ENCODE measurements around the gene RGL3. TPM values are rescaled to one million over a fixed set of nuclear protein-coding genes. Genes with fewer than 3 reads are reported as not detected.
A peak's percentile ranks its signal among the peaks of the same experiment; 100 is the strongest.
"Not testable (repeated sequence)": the region's sequence is repeated elsewhere in the genome, so short reads cannot be mapped to it uniquely, and the experiment has no call there.

RGL3 gene
- total RNA-seq, 1 donor from 2014 or later: 0.66 TPM

DNA sequence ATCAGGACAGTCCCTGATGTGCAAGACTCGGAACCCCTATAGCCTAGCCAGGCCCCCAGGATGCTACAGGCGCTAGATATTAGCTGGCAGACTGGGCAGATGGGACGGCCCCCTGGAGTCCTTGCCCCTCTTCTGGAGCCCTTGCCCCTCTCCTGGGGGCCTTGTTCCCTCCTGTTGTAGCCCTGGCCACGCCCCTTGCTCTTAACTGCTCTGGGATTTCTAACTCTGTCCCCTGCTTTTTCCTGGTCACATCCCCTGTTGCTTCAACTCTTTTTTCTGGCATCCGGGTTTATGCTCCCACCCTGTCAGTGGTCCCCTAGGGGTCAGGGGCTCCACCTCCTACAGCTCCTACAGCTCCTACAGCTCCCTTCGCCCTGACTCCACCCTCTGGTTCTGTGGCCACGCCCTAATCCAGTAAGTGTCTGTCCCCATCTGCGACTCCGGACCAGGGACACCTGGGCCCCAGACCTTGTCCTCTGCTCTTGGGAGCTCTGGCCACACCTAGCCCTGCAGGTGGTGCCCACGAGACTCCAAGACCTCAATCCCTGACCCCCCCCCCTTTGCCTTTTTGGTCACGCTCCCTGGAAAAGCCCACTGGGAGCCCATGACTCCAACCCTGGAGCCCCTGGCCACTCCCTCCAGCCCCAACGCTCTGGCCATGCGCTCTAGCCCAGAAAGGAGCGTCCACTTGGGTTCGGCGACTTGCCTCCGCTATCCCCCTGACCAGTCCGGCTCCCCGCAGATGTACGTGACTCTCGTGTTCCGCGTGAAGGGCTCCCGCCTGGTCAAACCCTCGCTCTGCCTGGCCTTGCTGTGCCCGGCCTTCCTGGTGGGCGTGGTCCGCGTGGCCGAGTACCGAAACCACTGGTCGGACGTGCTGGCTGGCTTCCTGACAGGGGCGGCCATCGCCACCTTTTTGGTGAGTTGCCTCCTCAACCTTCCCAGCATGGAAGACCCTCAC, 57.1 kb downstream of the RGL3 start:
- no peak for DNase-seq (ENCODE audit: low read depth, low spot score)

DNA sequence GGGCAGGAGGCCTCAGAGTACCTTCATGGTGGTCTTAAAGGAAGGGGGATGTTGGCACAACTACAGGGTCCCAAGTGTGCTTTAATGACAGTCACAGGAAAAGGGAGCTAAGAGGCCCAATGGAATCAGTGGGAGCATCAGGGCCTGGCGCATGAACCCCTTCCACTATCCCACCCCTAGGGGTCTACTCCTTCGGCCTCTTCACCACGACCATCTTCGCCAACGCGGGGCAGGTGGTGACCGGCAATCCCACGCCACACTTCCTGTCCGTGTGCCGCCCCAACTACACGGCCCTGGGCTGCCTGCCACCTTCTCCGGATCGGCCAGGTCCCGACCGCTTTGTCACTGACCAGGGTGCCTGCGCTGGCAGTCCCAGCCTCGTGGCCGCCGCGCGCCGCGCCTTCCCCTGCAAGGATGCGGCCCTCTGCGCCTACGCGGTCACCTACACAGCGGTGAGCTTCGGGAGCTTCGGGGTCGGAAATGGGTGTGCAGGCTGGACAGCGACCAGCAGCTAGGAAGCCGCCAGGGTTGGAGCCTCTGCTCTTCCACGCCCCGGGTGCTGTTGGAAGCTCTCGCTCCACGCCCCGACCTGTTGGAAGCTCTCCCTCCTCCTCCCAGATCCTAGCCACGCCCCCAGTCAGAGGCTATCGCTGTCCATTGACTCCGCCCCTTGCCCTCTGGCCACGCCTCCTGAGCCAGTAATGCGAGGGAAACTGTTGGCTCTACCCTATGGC, 57.9 kb downstream of the RGL3 start:
- DNase-seq (ENCODE audit: low read depth, low spot score): no peak

- DNase-seq (ENCODE audit: low read depth, low spot score): no peak
Observed at GRCh38 chr19:11359421-11359820, 59.7 kb downstream of the RGL3 start.

- DNase-seq (ENCODE audit: low read depth, low spot score): no peak
Observed at GRCh38 chr19:11356676-11357550, 62.2 kb downstream of the RGL3 start.

DNA sequence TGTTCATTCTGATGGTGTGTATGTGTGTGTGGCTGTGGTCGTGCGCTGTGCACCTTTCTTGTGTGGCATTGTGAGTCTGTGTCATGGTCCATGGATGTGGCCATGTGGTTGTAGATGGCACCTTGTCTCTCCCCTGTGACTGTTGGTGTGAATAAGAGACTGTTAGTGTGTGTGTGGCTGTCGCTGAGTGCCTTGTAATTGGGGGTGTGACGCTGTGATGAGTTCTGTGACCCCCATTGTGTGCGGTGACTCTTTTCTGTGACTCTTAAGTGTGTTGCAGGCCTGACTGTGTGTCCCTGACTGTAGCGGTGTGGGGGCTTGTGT, 63.1 kb downstream of the RGL3 start:
- DNase-seq (ENCODE audit: low read depth, low spot score): no peak

GRCh38 chr19:11355160-11356073, 63.7 kb downstream of the RGL3 start, which contains the start of gene PLPPR2:
TSS of gene PLPPR2 (plus strand) at chr19:11355432. CDS start at chr19:11357674, 2,242 bp downstream.
- DNase-seq (ENCODE audit: low read depth, low spot score): peak; percentile 75

DNA sequence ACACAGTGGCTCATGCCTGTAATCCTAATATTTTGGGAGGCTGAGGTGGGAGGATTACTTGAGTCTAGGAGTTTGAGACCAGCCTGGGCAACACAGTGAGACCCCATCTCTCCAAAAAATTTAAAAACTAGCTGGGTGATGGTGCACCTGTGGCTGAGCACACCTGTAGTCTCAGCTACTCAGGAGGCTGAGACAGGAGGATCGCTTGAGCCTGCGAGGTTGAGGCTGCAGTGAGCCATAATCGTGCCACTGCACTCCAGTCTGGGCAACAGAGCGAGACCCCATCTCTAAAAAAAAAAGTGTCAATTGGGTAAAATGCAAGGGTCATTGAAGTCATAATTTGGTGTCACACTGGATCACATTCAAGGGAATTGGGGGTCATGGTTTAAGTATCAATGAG, 65.0 kb downstream of the RGL3 start:
- not testable (repeated sequence) for DNase-seq (ENCODE audit: low read depth, low spot score)

DNA sequence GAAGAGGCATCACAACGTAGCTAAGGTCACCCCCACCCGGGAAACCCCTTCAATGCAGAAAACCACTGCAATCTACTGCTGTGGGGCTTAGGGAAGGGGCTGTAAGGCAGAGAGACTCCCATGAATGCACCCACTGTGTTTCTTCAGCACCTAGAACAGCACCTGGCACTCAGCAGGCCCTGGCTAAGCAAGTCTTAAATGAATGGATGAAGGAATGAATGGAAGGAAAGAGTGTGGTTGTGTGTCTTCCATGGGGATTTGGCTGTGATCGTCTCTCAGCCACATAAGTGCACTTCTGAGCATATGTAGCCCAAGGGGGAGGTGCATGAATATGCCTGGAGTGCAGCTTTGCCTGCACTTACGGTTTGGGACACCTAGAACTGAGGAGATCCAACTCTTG, 69.9 kb downstream of the RGL3 start:
- DNase-seq (ENCODE audit: low read depth, low spot score): no peak

DNA sequence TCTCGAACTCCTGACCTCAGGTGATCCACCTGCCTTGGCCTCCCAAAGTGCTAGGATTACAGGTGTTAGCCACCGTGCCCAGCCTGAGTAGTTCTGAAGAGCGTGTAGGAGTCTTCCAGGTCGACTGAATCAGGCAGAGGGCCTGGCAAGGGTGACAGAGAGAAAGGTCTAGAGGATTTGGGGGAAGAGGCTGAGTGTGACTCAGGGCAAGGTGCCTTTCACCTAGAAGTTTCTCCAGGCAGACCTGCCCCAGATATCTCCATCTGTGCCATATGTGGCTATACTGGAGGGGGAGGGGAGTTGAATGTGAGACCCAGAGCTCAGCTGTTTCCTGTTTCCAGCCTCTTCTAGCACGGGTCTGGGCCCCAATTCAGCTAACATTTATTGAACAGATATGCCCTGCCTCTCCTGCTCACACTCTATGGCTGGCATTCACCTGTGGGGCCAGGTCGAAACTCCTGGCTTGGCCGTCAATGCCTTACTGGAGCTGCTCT, 71.5 kb downstream of the RGL3 start:
- DNase-seq (ENCODE audit: low read depth, low spot score): no peak

DNA sequence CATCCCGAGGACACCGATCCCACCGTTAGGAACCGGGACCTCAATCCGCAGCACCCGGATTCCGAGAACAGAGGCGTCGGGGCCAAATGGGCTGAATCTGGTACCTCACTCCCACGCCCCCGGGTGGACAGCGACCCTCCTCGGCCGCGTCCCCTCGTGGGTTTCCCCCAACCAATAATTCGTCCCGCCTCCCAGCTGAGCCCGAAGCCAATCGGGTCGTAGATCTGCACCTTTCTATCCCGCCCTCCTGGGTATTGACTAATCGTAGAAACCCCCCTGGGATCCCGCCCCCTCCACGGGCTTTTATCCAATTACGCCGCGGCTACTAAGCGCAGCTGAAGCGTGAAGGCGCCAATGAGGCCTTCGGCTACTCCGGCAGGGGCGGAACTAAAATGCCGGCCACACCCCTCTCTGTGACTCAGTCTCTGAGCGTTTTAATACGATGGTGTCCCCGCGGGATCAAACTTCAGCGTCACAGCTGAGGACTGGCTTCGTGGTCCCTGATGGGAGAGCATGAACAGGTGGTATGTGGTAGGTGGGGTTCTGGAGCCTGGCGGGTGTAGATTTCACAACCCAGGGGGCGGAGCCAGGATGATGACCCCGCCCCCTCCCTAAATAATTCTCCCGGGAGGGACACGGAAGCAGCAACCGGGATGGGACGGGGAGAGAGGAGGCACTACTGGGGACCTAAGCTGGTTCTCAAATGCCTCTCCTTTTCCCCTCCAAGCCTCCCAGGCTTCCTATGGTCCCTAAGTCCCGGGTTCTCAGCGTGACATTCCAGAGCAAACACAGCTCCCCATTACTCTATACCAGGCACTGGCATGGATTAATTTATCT, 72.8 kb downstream of the RGL3 start, which contains the start of the genes CCDC159 and TMEM205:
Gene CCDC159 (plus strand): TSS at position 416 of the 837 bp plus-strand sequence. CDS start 88 bp downstream, at position 504.
Gene TMEM205 (minus strand): TSS at position 165 of the 837 bp plus-strand sequence. CDS start 649 bp downstream, outside the sequence.
- DNase-seq (ENCODE audit: low read depth, low spot score): peak; percentile 94

DNA sequence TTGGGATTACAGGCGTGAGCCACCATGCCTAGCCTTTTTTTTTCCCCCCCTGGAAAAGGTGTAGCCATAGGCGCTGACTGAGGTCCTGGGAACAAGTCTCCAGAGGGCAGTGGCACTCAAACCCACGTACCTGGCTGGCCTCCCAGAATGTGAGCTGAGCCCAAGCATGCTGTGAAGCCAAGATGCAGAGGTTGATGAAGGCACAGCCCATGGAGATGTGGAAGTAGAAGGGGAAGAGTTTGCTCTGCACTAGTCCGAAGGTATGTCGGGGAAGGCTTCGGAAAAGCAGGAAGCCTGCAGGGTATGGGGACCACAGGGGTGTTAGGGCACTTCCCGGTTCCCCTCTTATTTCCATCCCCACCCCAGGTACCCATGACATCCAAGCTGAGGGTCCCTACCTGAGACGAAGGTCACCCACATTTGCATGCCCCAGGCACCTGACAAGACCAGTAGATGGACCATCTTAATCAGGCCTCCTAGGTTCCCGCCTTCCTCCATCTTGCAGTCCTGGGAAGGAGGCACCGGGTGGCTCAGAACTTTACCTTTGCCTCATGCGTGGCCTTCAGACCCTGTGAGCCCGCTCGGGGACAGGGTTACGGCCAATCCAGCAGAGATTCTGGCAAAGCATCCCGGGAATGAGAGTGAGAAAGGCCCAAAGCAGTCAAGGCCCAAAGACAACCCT, 73.9 kb downstream of the RGL3 start:
- DNase-seq (ENCODE audit: low read depth, low spot score): no peak

Other genes starting within 250 kb of the RGL3 start
- gene KANK2, start 221.8 kb downstream of the RGL3 start, total RNA-seq: 52.2 and 62.8 TPM in 2 replicates
- gene ANGPTL8, start 179.7 kb downstream of the RGL3 start, total RNA-seq: not detected in 2 replicates
- 53.3 and 66.8 TPM in 2 replicates for gene DOCK6, start 156.8 kb downstream of the RGL3 start, total RNA-seq
- not detected in 2 replicates for gene TSPAN16, start 123.2 kb downstream of the RGL3 start, total RNA-seq
- gene RAB3D, start 79.7 kb downstream of the RGL3 start, total RNA-seq: 47.1 and 60.7 TPM in 2 replicates
- 57.1 and 64.0 TPM in 2 replicates for gene TMEM205, start 73.0 kb downstream of the RGL3 start, total RNA-seq
- 8.2 and 10.6 TPM in 2 replicates for gene CCDC159, start 72.8 kb downstream of the RGL3 start, total RNA-seq
- gene PLPPR2, start 63.9 kb downstream of the RGL3 start, total RNA-seq: 5.5 and 7.6 TPM in 2 replicates
- gene SWSAP1, start 44.6 kb downstream of the RGL3 start, total RNA-seq: 0.73 and 0.78 TPM in 2 replicates
- gene EPOR, start 35.0 kb downstream of the RGL3 start, total RNA-seq: 7.9 and 8.5 TPM in 2 replicates
- gene ODAD3, start 15.8 kb upstream of the RGL3 start, total RNA-seq: 0.13 and 0.18 TPM in 2 replicates
- gene PRKCSH, start 16.3 kb upstream of the RGL3 start, total RNA-seq: 154 and 185 TPM in 2 replicates
- gene ELAVL3, start 61.7 kb upstream of the RGL3 start, total RNA-seq: not detected in 2 replicates
- 5.5 and 6.0 TPM in 2 replicates for gene ZNF653, start 86.5 kb upstream of the RGL3 start, total RNA-seq
- gene ECSIT, start 109.8 kb upstream of the RGL3 start, total RNA-seq: 34.9 and 55.2 TPM in 2 replicates
- 0.07 and 0.35 TPM in 2 replicates for gene CNN1, start 119.5 kb upstream of the RGL3 start, total RNA-seq
- 29.5 and 31.8 TPM in 2 replicates for gene ELOF1, start 139.9 kb upstream of the RGL3 start, total RNA-seq
- 1.2 TPM in 1 of 2 replicates, not detected in the other for gene ACP5, start 158.3 kb upstream of the RGL3 start, total RNA-seq
- 18.8 and 20.5 TPM in 2 replicates for gene ZNF627, start 178.2 kb upstream of the RGL3 start, total RNA-seq

Data from pulmonary artery endothelial cell (primary cell).